NT2/D1 (cell line): ENCODE results near the gene VCL.

Experiments
- SUZ12 ChIP-seq: IDR thresholded peaks from 2 replicates; pipeline ENCODE4 v1.6.1; 2011; ENCODE audit not compliant: insufficient read length, insufficient read depth; ENCODE audit errors: extremely low read depth
- ZNF274 ChIP-seq: IDR thresholded peaks from 2 replicates; pipeline ENCODE4 v1.6.1; 2011; ENCODE audit warnings: mild to moderate bottlenecking, low read depth, low read length

- TF ChIP-seq ZNF274: no peak
- TF ChIP-seq SUZ12: no peak
Measured at GRCh38 chr10:74086317-74086716, 88.4 kb downstream of the VCL start.
